ENCODE results near the gene LAIR1.
"Not testable (repeated sequence)": the region's sequence is repeated elsewhere in the genome, so short reads cannot be mapped to it uniquely, and the experiment has no call there.

DNA sequence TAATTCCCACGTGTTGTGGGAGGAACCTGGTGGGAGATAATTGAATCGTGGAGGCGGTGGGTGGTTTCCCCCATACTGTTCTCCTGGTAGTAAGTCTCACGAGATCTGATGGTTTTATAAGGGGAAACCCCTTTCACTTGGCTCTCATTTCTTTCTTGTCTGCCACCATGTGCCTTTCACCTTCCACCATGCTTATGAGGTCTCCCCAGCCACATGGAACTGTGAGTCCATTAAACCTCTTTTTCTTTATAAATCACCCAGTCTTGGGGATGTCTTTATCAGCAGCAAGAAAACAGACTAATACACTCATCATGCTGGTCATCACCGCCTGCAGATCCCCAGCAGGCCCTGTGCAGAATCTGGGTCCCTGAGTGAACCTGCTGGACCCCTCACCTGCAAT is 36.0 kb downstream of the LAIR1 start:
- TF ChIP-seq, protein P1, sequence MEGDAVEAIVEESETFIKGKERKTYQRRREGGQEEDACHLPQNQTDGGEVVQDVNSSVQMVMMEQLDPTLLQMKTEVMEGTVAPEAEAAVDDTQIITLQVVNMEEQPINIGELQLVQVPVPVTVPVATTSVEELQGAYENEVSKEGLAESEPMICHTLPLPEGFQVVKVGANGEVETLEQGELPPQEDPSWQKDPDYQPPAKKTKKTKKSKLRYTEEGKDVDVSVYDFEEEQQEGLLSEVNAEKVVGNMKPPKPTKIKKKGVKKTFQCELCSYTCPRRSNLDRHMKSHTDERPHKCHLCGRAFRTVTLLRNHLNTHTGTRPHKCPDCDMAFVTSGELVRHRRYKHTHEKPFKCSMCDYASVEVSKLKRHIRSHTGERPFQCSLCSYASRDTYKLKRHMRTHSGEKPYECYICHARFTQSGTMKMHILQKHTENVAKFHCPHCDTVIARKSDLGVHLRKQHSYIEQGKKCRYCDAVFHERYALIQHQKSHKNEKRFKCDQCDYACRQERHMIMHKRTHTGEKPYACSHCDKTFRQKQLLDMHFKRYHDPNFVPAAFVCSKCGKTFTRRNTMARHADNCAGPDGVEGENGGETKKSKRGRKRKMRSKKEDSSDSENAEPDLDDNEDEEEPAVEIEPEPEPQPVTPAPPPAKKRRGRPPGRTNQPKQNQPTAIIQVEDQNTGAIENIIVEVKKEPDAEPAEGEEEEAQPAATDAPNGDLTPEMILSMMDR (IDR thresholded peaks at IDR 0.05; ENCODE audit: low read depth, low read length, missing input control) = not testable (repeated sequence)
- TF ChIP-seq YY1 (IDR thresholded peaks at IDR 0.05); TAF1 (conservative IDR thresholded peaks at IDR 0.05); EGR1 (IDR thresholded peaks at IDR 0.05; ENCODE audit: low read depth in 2 of 2); RAD21 (IDR thresholded peaks at IDR 0.05): not testable (repeated sequence)
- TF ChIP-seq, protein P2, sequence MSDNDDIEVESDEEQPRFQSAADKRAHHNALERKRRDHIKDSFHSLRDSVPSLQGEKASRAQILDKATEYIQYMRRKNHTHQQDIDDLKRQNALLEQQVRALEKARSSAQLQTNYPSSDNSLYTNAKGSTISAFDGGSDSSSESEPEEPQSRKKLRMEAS (IDR thresholded peaks at IDR 0.05) = not testable (repeated sequence)

Data from liver (tissue), 3 donors.